Lower leg skin (tissue), 3 donors: ENCODE measurements around the gene TMEM176A.

Source experiments
- POLR2A ChIP-seq, 2 donors: fragments of 450-650 bp; IDR thresholded peaks; one replicate each; pipeline ENCODE4 v1.6.1; 2016 to 2017; ENCODE audit warnings: antibody characterized with exemption in 2 of 2, mild to moderate bottlenecking in 1 of 2, moderate library complexity in 1 of 2
- TF ChIP-seq, protein P1 (sequence below), 3 donors: fragments of 450-650 bp; IDR thresholded peaks; one replicate each; pipeline ENCODE4 v1.5.1; 2016; ENCODE audit warnings: antibody characterized with exemption in 3 of 3, mild to moderate bottlenecking in 3 of 3, moderate library complexity in 2 of 3

GRCh38 chr7:150799156-150799555 lies 1.4 kb upstream of the TMEM176A start:
- TF ChIP-seq, protein P1, sequence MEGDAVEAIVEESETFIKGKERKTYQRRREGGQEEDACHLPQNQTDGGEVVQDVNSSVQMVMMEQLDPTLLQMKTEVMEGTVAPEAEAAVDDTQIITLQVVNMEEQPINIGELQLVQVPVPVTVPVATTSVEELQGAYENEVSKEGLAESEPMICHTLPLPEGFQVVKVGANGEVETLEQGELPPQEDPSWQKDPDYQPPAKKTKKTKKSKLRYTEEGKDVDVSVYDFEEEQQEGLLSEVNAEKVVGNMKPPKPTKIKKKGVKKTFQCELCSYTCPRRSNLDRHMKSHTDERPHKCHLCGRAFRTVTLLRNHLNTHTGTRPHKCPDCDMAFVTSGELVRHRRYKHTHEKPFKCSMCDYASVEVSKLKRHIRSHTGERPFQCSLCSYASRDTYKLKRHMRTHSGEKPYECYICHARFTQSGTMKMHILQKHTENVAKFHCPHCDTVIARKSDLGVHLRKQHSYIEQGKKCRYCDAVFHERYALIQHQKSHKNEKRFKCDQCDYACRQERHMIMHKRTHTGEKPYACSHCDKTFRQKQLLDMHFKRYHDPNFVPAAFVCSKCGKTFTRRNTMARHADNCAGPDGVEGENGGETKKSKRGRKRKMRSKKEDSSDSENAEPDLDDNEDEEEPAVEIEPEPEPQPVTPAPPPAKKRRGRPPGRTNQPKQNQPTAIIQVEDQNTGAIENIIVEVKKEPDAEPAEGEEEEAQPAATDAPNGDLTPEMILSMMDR (IDR thresholded peaks at IDR 0.05) = no peak
- no peak for TF ChIP-seq POLR2A (IDR thresholded peaks at IDR 0.05)
